Osteocyte (in vitro differentiated cells): ENCODE results near the gene TRMT10A. TPM values are rescaled to one million over a fixed set of nuclear protein-coding genes. Genes with fewer than 3 reads are reported as not detected.

Source experiments
- DNase-seq: peaks from one replicate; pipeline ENCODE4 v3.0.0; 2021; ENCODE audit warnings: mixed read lengths; ENCODE audit not compliant: unreplicated experiment; ENCODE audit errors: extremely low spot score
- H3K27ac Mint-ChIP-seq: one replicate; pipeline ENCODE4 v1.8.0; 2021; ENCODE audit warnings: mild to moderate bottlenecking, mixed read lengths; ENCODE audit not compliant: unreplicated experiment
- H3K27me3 Mint-ChIP-seq: one replicate; pipeline ENCODE4 v1.8.0; 2021; ENCODE audit warnings: mixed read lengths; ENCODE audit not compliant: unreplicated experiment
- H3K36me3 Mint-ChIP-seq: one replicate; pipeline ENCODE4 v1.8.0; 2021; ENCODE audit warnings: mixed read lengths; ENCODE audit not compliant: unreplicated experiment
- H3K4me1 Mint-ChIP-seq: one replicate; pipeline ENCODE4 v1.8.0; 2021; ENCODE audit warnings: mixed read lengths; ENCODE audit not compliant: unreplicated experiment
- H3K4me3 Mint-ChIP-seq: one replicate; pipeline ENCODE4 v1.8.0; 2021; ENCODE audit warnings: mild to moderate bottlenecking, moderate library complexity, mixed read lengths; ENCODE audit not compliant: unreplicated experiment
- H3K9me3 Mint-ChIP-seq: one replicate; pipeline ENCODE4 v1.8.0; 2021; ENCODE audit warnings: mixed read lengths; ENCODE audit not compliant: unreplicated experiment
- long read RNA-seq: library from polyadenylated mRNA; unstranded; transcript quantifications from one replicate; pipeline ENCODE4 v2.0.0, GENCODE V29; 2021
- total RNA-seq: library from RNA; stranded (reverse); gene quantifications from 2 replicates; pipeline ENCODE4 v1.2.1, GENCODE V29; 2021
- TF ChIP-seq, protein P1 (sequence below): fragments of 200-600 bp; sonication (generic); IDR thresholded peaks from 2 replicates; pipeline ENCODE4 v1.5.0; 2021; ENCODE audit warnings: antibody characterized with exemption, mild to moderate bottlenecking, moderate library complexity

The TRMT10A gene, protein sequence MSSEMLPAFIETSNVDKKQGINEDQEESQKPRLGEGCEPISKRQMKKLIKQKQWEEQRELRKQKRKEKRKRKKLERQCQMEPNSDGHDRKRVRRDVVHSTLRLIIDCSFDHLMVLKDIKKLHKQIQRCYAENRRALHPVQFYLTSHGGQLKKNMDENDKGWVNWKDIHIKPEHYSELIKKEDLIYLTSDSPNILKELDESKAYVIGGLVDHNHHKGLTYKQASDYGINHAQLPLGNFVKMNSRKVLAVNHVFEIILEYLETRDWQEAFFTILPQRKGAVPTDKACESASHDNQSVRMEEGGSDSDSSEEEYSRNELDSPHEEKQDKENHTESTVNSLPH
- total RNA-seq = 5.4 and 6.3 TPM in 2 replicates
- long read RNA-seq, transcript TRMT10A-203 (8 exons, 3,516 nt) = minor isoform, 5 of 42 reads
- long read RNA-seq, transcript TRMT10A-202 (8 exons, 1,638 nt) = major isoform, 10 of 42 reads
- long read RNA-seq, partial matches to known transcripts = 5 of 42 reads
- long read RNA-seq, other reads (novel, unspliced or antisense) = 22 of 42 reads

DNA sequence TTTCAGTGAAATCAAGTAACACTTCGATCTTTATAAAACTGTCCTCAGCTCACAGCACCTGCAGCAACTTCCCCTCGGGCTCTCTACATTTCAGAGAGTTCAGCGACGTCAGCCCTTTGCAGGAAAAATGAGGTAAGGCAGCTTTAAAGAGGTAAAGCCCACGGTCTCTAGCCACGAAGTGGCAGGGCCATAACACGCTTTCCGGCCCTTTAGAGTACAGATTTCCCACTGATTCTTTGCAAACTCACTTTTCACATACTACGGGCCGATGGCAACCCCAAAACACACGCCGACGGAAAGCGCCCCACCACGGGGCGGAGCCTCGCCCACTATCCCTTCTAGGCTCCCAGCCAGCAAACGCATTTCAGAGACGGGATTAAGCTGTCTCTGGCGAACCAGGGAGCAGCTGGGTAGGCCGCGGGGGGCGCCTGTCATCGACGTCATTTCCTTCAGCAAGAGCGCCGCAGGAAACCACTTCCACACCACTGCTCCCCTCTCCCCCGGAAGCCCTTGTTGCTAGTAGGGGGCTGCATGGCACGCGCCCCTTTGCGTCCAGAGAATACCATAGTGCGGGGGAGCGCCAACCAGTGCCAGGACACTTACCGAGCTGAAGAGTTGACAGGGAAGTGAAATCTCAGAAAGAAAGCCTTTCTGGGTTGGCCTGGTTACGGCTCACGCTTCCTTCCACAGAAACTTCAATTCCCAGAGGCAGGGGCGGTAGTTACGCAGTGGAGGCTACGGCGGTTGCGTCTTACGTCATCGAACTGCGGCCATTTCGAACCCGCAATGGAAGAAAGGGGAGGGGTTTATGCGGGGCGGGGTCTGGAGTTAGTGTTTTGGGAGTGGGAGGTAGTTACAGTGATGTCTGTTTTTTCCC, at the start of gene TRMT10A:
Gene TRMT10A (minus strand): TSS at position 730 of the 877 bp plus-strand sequence. CDS start 4,701 bp downstream, outside the sequence.
- Mint-ChIP-seq H3K4me3 (peak within 1 kb of the TSS; percentile 95), H3K36me3 (no peaks in the 10 kb centered on the region), H3K27ac (peak within 1 kb of the TSS; percentile 99), H3K4me1 (peaks cover 17% of the 10 kb centered on the region), H3K27me3 (peaks cover 28% of the 10 kb centered on the region), H3K9me3 (no peaks in the 10 kb centered on the region)
- TF ChIP-seq, protein P1, sequence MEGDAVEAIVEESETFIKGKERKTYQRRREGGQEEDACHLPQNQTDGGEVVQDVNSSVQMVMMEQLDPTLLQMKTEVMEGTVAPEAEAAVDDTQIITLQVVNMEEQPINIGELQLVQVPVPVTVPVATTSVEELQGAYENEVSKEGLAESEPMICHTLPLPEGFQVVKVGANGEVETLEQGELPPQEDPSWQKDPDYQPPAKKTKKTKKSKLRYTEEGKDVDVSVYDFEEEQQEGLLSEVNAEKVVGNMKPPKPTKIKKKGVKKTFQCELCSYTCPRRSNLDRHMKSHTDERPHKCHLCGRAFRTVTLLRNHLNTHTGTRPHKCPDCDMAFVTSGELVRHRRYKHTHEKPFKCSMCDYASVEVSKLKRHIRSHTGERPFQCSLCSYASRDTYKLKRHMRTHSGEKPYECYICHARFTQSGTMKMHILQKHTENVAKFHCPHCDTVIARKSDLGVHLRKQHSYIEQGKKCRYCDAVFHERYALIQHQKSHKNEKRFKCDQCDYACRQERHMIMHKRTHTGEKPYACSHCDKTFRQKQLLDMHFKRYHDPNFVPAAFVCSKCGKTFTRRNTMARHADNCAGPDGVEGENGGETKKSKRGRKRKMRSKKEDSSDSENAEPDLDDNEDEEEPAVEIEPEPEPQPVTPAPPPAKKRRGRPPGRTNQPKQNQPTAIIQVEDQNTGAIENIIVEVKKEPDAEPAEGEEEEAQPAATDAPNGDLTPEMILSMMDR = peak; percentile 16
- peak; percentile 98 for DNase-seq

DNA sequence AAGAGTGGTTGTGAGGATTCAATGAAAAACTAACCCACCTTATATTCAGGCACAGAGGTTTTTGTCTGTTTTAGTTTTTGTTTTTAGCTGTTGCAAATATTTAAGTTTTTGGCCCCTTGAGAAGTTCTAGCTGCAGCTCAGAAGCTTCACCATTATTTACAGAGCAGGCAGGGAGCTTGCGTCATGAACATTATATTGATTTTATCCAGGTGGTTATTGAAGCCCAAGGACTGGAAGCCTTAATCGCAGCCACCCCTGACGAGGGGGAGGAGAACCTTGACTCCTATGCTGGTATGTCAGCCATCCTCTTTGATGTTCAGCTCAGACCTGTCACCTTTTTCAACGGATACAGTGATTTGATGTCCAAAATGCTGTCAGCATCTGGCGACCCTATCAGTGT, 48.9 kb upstream of the TRMT10A start:
- TF ChIP-seq, protein P1 = no peak
- no peaks in the 10 kb centered on the region for H3K9me3 Mint-ChIP-seq
- no peaks in the 10 kb centered on the region for H3K4me1 Mint-ChIP-seq
- peaks cover 10% of the 10 kb centered on the region for H3K27me3 Mint-ChIP-seq
- H3K27ac Mint-ChIP-seq = no peak overlapping the region
- H3K4me3 Mint-ChIP-seq = no peak overlapping the region
- H3K36me3 Mint-ChIP-seq = no peaks in the 10 kb centered on the region
- no peak for DNase-seq

DNA sequence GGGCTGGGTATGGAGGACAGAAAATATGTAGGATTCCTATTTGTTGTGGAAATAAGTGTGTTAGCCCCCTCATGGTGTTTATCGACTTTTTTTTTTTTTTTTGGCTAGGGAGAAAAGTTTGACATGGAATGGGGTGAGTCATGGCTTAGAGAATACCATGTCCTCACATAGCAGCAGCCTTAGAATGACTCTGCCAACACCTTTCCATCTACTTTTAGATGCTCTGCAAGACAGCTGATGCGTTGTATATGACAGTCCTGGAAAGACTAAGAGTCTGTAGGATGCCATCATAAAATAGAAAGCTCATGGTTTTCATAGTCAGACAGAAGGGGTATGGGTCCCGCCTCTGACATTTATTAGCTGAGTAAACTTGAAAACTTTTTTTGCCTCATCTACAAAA, 48.4 kb upstream of the TRMT10A start:
- no peaks in the 10 kb centered on the region for H3K36me3 Mint-ChIP-seq
- no peak for DNase-seq
- H3K27ac Mint-ChIP-seq = no peak overlapping the region
- no peaks in the 10 kb centered on the region for H3K4me1 Mint-ChIP-seq
- TF ChIP-seq, protein P1 = no peak
- H3K4me3 Mint-ChIP-seq = no peak overlapping the region
- H3K27me3 Mint-ChIP-seq = peaks cover 10% of the 10 kb centered on the region
- no peaks in the 10 kb centered on the region for H3K9me3 Mint-ChIP-seq

DNA sequence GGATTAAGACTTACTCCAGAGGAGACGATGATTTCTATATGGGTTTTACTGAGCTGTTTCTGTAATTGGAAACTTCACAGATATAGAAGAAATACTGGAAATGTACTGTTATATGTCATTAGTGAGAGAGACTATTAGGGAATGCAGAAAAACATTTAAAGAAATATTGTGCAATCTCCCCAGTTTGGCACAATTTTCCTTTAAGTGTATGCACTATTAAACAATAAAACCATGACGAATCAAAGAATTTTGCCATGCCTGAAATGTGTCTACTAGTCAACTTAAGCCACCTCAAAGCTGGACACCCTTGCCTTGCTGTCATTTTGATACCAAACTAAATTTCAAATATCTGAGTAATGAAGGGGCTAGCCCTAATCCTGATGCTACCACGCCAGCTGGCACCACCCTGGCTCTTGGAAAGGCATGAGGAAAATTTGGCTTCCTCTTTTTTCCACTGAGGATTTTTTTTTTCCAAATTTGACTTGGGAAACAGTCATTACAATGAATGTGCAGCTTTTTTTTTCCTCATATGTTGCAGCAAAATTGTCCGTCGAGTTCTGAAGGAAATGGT, 46.9 kb upstream of the TRMT10A start:
- Mint-ChIP-seq H3K4me1 (no peaks in the 10 kb centered on the region), H3K9me3 (no peaks in the 10 kb centered on the region), H3K27me3 (peaks cover 10% of the 10 kb centered on the region), H3K4me3 (no peak overlapping the region), H3K36me3 (no peaks in the 10 kb centered on the region), H3K27ac (no peak overlapping the region)
- TF ChIP-seq, protein P1 = no peak
- no peak for DNase-seq
